Neural progenitor cell (in vitro differentiated cells): Measurements from ENCODE around the gene TRAPPC1.

Experiments
- EZH2 ChIP-seq: fragments of 200-600 bp; sonication (generic); IDR thresholded peaks from 2 replicates; pipeline ENCODE4 v1.6.1; 2017; ENCODE audit warnings: antibody characterized with exemption, mild to moderate bottlenecking, moderate library complexity
- TF ChIP-seq, protein P1 (sequence below): fragments of 200-600 bp; sonication (generic); IDR thresholded peaks from 2 replicates; pipeline ENCODE4 v1.5.1; 2017; ENCODE audit warnings: antibody characterized with exemption, mild to moderate bottlenecking

DNA sequence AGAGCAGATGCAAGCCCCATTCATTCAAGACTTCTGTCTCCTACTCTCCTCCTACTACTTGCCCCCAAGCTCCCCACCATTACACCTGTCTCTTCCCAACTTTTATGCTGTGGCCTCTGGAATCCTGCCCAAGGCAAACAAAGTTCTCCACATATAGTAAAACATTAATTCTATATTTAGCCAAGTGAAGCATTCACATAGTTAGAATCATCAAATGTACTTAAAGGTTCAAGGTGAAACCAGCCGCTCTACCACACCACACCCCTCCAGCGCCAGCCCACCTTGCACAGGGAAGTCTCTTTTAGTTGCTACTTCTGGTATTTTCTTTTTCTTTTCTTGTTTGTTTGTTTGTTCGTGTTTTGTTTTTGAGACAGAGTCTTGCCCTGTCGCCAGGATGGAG is 45.3 kb upstream of the TRAPPC1 start:
- TF ChIP-seq, protein P1, sequence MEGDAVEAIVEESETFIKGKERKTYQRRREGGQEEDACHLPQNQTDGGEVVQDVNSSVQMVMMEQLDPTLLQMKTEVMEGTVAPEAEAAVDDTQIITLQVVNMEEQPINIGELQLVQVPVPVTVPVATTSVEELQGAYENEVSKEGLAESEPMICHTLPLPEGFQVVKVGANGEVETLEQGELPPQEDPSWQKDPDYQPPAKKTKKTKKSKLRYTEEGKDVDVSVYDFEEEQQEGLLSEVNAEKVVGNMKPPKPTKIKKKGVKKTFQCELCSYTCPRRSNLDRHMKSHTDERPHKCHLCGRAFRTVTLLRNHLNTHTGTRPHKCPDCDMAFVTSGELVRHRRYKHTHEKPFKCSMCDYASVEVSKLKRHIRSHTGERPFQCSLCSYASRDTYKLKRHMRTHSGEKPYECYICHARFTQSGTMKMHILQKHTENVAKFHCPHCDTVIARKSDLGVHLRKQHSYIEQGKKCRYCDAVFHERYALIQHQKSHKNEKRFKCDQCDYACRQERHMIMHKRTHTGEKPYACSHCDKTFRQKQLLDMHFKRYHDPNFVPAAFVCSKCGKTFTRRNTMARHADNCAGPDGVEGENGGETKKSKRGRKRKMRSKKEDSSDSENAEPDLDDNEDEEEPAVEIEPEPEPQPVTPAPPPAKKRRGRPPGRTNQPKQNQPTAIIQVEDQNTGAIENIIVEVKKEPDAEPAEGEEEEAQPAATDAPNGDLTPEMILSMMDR = no peak
- TF ChIP-seq EZH2 = no peak
